Retinal pigment epithelial cell (primary cell): Measurements from ENCODE around the gene BCL7B.
"Not testable (repeated sequence)": the region's sequence is repeated elsewhere in the genome, so short reads cannot be mapped to it uniquely, and the experiment has no call there.

Source experiments
- DNase-seq: peaks from one replicate; pipeline ENCODE4 v3.0.0-alpha.2; 2010; ENCODE audit warnings: low read depth
- H3K4me3 ChIP-seq: 2 replicates; pipeline ENCODE4 v1.5.1; 2011; ENCODE audit warnings: mild to moderate bottlenecking, low read length, control low read depth, moderate library complexity
- CTCF ChIP-seq: conservative IDR thresholded peaks from 2 replicates; pipeline ENCODE4 v1.5.1; 2011; ENCODE audit warnings: low read depth, low read length, control low read depth, inconsistent platforms

BCL7B gene

DNA sequence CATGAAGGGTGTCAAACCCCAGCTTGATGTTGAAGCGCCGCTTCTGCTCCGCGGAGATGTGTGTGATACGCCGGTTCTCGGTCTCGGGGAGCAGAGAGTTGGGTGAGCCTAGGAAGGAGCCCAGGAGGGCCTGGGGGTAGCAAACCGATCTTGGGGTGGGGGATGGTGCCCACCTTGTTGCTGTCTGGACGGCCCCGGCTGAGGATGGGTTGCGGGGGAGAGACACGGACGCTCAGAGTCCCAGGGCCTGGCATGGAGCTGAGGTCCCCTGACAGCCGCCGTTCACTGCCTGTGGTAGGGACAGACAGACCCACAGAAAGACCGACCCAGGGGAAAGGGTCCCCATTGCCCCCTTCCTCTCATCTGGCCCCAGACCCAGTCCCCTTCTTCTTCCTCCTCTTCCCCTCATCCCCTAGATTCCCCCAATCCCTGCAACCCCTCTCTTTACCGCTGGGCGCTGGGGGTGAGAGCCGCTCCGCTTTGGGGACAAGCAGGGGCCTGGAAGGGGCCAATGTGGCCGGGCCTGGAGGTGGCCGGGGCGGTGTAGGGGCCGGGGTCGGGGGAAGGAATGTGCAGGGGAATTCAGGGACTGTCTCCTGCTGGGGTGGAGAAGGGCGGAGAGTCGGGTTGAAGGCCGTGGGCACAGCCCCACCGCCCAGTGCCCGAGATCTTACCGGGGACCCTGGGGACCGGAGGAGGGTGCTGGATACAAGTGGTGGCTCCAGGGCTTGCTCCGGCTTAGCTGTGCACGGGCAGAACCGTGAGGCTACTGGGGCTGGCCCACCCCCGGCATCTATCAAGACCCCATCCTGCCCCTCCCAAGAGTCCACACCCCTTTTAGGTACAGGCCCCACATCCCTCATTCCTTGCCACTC lies 38.9 kb upstream of the BCL7B start:
- no peak for DNase-seq
- H3K4me3 ChIP-seq: no peak overlapping the region
- no peak for TF ChIP-seq CTCF

GRCh38 chr7:73595358-73595757 lies 37.9 kb upstream of the BCL7B start:
- no peak for TF ChIP-seq CTCF
- no peak overlapping the region for H3K4me3 ChIP-seq
- DNase-seq: no peak

DNA sequence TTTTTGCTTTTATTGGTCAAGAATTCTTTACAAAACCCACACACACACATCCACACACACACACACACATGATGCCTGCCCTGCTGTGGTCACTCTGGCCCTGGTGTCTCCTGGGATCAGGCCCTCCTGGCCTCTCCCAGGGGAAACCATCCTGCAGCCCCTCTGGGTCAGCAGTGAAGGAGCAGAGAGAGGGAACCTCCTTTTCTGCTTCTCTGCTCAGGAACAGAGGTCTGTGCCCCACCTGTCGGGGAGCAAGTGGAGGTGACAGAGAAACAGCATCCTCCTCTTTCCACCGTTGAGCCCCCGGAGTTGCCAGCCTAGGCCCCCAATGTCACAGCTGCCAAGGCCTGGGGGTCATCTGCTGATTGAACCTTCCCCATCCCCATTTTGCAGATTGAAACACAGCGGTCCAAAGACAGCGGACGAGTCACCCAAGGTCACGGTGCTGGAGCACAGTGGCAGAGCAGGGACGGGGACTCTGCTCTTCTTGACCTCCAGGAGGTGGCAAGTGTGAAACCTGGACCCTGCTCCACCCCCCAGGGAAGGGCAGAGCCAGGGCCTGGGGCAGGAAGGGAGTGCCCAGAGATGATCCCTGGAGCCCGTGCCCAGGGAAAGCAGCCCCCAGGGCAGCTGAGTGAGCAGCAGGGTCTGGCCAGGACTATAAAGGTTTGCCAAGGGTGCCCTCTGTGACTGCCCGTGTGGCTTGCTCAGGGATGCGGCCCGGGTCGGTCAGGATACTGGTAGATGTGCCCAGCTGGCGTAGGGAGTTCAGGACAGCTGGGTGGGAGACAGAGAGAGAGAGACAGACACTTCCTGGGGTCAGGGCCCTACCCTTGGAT lies 35.9 kb upstream of the BCL7B start:
- TF ChIP-seq CTCF: no peak
- no peak overlapping the region for H3K4me3 ChIP-seq
- no peak for DNase-seq

DNA sequence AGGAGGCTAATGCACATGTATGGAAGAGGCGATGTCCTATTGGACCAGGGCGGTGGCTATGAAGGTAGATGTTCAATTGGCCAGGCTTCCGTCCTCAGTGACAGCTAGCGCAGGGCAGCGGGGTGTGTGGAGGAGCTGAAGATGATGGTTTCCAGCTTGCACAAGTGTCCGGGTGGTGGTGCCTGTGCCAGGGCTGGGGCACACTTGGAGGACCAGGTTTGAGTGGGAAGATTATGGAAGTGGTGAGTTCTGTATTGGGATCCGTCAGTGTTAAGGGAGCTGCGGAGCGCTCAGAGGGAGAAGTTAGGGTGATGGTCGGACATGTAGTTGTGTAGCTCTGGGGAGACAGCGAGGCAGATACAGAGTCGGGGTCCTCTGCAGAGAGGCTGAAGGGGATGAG lies 29.4 kb upstream of the BCL7B start:
- TF ChIP-seq CTCF: no peak
- no peak overlapping the region for H3K4me3 ChIP-seq
- no peak for DNase-seq

DNA sequence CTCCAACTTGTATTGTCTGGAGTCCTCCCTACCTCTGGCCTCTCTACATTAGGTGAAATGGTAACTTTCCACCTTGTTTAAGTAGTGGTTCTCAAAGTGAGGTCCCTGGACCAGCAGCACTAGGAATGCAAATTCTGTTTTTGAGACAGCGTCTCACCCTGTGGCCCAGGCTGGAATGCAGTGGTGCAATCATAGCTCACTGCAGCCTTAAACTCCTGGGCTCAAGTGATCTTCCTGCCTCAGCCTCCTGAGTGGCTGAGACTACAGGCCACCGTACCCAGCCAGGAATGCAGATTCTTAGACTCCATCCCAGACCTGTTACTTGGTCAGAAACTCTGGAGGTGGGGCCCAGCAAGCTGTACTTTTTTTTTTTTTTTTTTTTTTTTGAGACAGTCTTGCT lies 27.7 kb upstream of the BCL7B start:
- no peak for DNase-seq
- no peak for TF ChIP-seq CTCF
- no peak overlapping the region for H3K4me3 ChIP-seq

GRCh38 chr7:73582664-73583202 lies 25.2 kb upstream of the BCL7B start:
- no peak overlapping the region for H3K4me3 ChIP-seq
- no peak for TF ChIP-seq CTCF

GRCh38 chr7:73581006-73581405 lies 23.5 kb upstream of the BCL7B start:
- H3K4me3 ChIP-seq, DNase-seq: not testable (repeated sequence)

More at GRCh38 chr7:73582664-73583202, 25.2 kb upstream of the BCL7B start:
- DNase-seq: no peak
